Measurements from ENCODE around the gene CCDC63.

GRCh38 chr12:110921262-110921661 lies 74.5 kb downstream of the CCDC63 start:
- no peak for TF ChIP-seq EP300 (IDR thresholded peaks at IDR 0.05)
- TF ChIP-seq POLR2A (IDR thresholded peaks at IDR 0.05), result no peak
- TF ChIP-seq POLR2AphosphoS5 (IDR thresholded peaks at IDR 0.05), result no peak
